Measurements from ENCODE around the gene MAPKAP1.

MAPKAP1 gene

GRCh38 chr9:125674981-125675973 lies 31.7 kb downstream of the MAPKAP1 start:
- DNase-seq = no peak

DNA sequence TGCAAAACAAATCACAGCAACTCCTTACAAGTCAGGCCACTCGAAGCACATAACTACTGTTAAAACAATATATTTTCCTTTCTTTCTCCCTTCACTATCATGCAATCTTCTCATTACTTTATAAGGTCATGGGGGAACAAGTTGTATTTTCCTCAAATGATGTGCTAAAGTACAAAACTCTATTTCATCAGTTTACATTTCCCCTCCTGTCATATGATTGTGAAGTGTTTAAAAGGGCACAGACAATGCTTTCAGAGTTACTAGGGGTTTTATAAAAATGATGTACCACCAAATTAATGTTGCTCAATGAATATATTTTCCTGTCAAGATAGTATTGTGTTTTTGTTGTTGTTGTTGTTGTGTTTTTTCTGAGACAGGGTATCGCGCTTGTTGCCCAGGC lies 34.1 kb downstream of the MAPKAP1 start:
- DNase-seq = no peak

- DNase-seq = no peak
These were observed 43.9 kb downstream of the MAPKAP1 start for GRCh38 chr9:125663127-125663526.

DNA sequence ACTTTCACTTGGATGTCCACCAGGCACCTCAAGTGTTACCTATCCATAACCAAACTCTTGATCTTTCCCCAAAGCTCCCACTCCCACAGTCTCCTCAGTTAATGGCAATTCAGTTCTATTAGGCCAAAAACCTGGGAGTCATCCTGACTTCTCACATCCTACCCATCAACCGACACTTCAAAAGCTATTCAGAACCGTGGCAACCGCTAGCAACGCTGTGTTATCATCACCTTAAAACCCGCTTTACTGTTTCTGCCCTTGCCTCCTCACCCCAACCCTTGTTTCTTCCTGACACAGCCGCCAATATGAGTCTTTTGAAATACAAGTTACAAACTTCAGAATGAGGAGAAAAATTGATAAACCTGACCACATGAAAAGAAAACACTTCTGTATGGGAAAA lies 46.5 kb downstream of the MAPKAP1 start:
- DNase-seq = no peak

DNA sequence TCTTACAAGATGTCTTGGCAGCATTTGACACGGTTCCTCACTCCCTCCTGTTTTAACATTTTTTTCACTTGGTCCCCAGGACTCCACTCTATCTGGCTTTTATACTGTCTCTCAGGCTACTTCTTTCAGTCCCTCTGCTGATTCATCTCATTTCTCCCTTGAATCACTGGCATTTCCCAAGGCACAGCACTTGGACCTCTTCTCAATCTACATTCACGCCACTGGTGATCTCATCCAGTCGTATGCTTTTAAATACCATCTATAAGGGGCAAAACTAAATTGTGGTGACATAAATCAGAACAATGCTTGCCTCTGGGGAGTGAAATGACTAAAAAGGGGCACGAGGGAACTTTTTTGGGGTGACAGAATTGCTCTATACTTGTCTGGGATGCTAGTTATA lies 47.1 kb downstream of the MAPKAP1 start:
- no peak for DNase-seq

GRCh38 chr9:125659201-125659840 lies 47.7 kb downstream of the MAPKAP1 start:
- DNase-seq = no peak

GRCh38 chr9:125656560-125656959 lies 50.4 kb downstream of the MAPKAP1 start:
- DNase-seq = no peak

- no peak for DNase-seq
These were observed 51.2 kb downstream of the MAPKAP1 start for GRCh38 chr9:125655691-125656410.

GRCh38 chr9:125655066-125655633 lies 51.9 kb downstream of the MAPKAP1 start:
- no peak for DNase-seq

GRCh38 chr9:125654121-125654520 lies 52.9 kb downstream of the MAPKAP1 start:
- no peak for DNase-seq

DNA sequence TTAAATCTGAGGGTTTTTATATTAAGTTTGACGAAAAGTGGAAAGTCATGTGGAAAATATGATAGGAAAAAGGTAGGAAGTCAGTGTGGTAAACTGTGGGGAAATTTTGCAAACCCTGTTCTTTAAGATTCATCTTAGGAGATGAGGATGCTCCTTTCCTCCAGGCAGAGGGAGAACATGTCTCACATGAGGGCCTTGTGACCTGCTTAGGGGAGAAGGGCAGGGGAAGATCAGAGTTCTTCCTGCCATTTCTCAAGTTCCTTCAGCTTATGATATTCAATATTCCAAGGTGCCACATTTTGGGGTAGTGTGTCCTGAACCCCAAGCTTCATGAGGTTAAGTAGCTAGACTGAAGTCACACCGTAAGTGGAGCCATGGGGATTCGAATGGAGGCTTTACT lies 53.7 kb downstream of the MAPKAP1 start:
- no peak for DNase-seq

- no peak for DNase-seq
These were observed 54.2 kb downstream of the MAPKAP1 start for GRCh38 chr9:125652759-125653158.

DNA sequence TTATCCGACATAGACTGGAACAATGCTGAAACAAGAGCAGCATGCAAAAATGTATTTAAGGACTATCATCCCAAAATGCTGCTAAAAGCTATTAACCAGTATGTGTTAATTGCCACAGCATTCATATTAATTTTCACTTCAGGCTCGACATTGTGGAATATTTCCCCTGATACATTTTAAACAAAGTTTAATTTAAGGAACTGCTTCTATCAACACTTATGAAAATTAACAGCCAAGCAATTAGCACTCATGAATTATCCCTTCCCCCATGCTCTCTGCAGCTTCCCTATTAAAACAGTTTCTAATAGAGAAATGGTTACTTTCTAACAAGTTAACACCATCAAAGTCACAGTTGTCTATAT lies 54.8 kb downstream of the MAPKAP1 start:
- no peak for DNase-seq

GRCh38 chr9:125651576-125652232 lies 55.3 kb downstream of the MAPKAP1 start:
- no peak for DNase-seq

DNA sequence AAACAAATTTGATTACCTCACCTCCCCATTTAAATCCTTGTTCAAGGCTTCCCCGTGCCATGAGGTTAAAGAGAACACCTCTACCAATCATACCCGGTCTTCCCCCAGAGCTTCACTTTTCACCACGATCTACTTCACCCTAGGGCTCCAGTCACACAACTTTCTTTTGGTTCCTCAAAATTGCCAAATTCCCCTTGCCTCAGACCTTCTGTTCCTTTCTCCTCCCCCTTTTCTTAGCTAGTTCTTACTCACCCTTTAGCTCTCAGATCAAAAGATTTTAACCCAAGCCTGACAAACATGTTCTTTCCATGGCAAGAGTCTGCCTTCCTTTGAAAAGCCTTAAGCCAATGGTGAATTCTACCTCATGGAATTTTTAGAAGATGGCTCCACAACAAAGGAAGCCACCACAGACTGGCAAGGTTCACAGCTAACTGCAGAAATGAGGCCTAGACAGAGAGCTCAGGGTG lies 56.7 kb downstream of the MAPKAP1 start:
- no peak for DNase-seq

DNA sequence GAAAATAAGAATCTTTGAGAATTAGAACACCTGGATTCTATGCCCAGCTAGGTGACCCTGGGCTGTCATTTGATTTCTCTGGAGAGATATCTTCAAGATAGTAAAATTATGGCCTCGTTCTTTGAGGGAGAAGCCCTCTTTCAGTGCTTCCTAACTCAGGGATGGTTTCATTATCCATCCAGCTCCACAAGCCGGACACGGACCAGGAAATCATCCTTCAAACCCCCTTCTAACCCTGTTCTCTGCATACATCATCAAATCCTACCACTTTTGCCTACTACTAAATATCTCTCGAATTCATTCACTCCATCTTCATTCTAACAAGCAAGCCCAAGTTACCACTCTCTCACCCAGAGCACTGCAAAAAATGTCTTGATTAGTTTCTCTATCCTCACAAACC lies 57.2 kb downstream of the MAPKAP1 start:
- DNase-seq = no peak

DNA sequence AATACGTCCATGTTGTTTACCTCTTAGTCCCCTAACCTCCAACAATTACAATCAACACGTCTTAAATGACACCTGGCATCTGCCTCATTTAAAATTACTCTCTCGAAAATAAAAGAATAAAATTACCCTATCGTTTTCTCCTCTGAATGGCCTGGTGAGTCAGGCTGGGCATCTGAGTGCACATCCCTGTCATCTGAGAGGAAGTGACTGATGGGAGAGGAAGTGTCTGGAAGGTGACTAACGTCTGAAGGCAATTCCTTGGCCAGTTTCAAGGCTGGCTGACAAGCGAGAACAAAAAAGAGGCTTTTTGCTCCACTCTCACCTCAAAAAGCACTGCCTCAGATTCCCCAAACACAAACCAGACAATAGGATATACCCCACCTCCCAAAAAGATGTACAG lies 57.7 kb downstream of the MAPKAP1 start:
- no peak for DNase-seq

DNA sequence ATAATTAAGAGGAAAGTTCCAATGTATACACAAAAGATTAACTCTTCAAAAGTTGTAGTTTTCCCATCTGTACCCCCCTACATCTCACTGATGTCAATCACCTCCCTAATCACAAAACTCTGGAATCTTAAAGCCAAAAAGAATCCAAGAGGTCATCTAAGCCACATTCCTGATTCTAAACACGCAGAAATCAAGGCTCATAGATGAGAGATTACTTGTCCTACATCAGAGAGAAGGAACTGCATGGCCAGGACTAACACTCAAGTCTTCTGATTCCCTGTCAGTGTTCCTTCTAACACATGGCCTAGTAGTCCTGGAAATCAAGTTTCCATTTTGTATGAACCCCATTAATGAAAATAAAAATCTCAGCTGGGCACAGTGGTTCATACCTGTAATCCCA lies 58.7 kb downstream of the MAPKAP1 start:
- no peak for DNase-seq

GRCh38 chr9:125646621-125647100 lies 60.3 kb downstream of the MAPKAP1 start:
- DNase-seq = no peak

- no peak for DNase-seq
These were observed 60.8 kb downstream of the MAPKAP1 start for GRCh38 chr9:125646217-125646616.

- DNase-seq = no peak
These were observed 62.0 kb downstream of the MAPKAP1 start for GRCh38 chr9:125644819-125645507.

- no peak for DNase-seq
These were observed 64.7 kb downstream of the MAPKAP1 start for GRCh38 chr9:125642311-125642710.

Data from T-helper 9 cell (primary cell).